H9 (cell line): ENCODE results near the gene CAPSL. TPM values are rescaled to one million over a fixed set of nuclear protein-coding genes. Genes with fewer than 3 reads are reported as not detected.
A peak's percentile ranks its signal among the peaks of the same experiment; 100 is the strongest.

Experiments
- DNase-seq: peaks from one replicate; pipeline ENCODE4 v3.0.0-alpha.2; 2017
- H2AFZ ChIP-seq: one replicate; pipeline ENCODE4 v1.6.1; 2013; ENCODE audit warnings: mild to moderate bottlenecking, low read length, control low read depth, moderate library complexity
- H2AK5ac ChIP-seq: 2 replicates; pipeline ENCODE4 v1.6.1; 2013; ENCODE audit warnings: low read length, control low read depth, mixed read lengths; ENCODE audit not compliant: insufficient read length
- H2BK120ac ChIP-seq: one replicate; pipeline ENCODE4 v1.6.1; 2013; ENCODE audit warnings: low read depth, mild to moderate bottlenecking, low read length, control low read depth, inconsistent platforms; ENCODE audit not compliant: poor library complexity, severe bottlenecking
- H2BK12ac ChIP-seq: 2 replicates; pipeline ENCODE4 v1.6.1; 2013; ENCODE audit warnings: low read length, control low read depth, mixed read lengths, low read depth; ENCODE audit not compliant: insufficient read length
- H2BK15ac ChIP-seq: 2 replicates; pipeline ENCODE4 v1.6.1; 2013; ENCODE audit warnings: low read depth, low read length, control low read depth
- H2BK20ac ChIP-seq: one replicate; pipeline ENCODE4 v1.6.1; 2013; ENCODE audit warnings: low read depth, mild to moderate bottlenecking, low read length, control low read depth, inconsistent platforms; ENCODE audit not compliant: poor library complexity, severe bottlenecking
- H2BK5ac ChIP-seq: 2 replicates; pipeline ENCODE4 v1.6.1; 2013; ENCODE audit warnings: low read length, control low read depth, mixed read lengths; ENCODE audit not compliant: insufficient read length
- H3K14ac ChIP-seq: 2 replicates; pipeline ENCODE4 v1.6.1; 2013; ENCODE audit warnings: low read length, control low read depth; ENCODE audit not compliant: insufficient read depth
- H3K18ac ChIP-seq: 2 replicates; pipeline ENCODE4 v1.6.1; 2013; ENCODE audit warnings: low read depth, mild to moderate bottlenecking, mixed read lengths, low read length, control low read depth; ENCODE audit not compliant: insufficient read length
- H3K23ac ChIP-seq: 2 replicates; pipeline ENCODE4 v1.6.1; 2013; ENCODE audit warnings: low read length, control low read depth, mixed read lengths, low read depth; ENCODE audit not compliant: insufficient read length
- H3K23me2 ChIP-seq: 2 replicates; pipeline ENCODE4 v1.6.1; 2013; ENCODE audit warnings: low read depth, mild to moderate bottlenecking, mixed read lengths, low read length, control low read depth; ENCODE audit not compliant: insufficient read length, poor library complexity, severe bottlenecking
- H3K27ac ChIP-seq: 2 replicates; pipeline ENCODE4 v1.5.1; 2013; ENCODE audit warnings: low read length, control low read depth, mixed read lengths, low read depth; ENCODE audit not compliant: insufficient read length
- H3K27me3 ChIP-seq: 2 replicates; pipeline ENCODE4 v1.6.1; 2013; ENCODE audit warnings: low read length, control low read depth, inconsistent platforms; ENCODE audit not compliant: insufficient read depth
- H3K4ac ChIP-seq: 2 replicates; pipeline ENCODE4 v1.6.1; 2013; ENCODE audit warnings: low read depth, mild to moderate bottlenecking, control low read depth, inconsistent platforms, low read length, moderate library complexity
- H3K4me1 ChIP-seq: 2 replicates; pipeline ENCODE4 v1.6.1; 2013; ENCODE audit warnings: low read length, control low read depth, inconsistent platforms; ENCODE audit not compliant: insufficient read depth
- H3K4me2 ChIP-seq: 2 replicates; pipeline ENCODE4 v1.6.1; 2013; ENCODE audit warnings: low read length, control low read depth, mixed read lengths; ENCODE audit not compliant: insufficient read length, insufficient read depth
- H3K56ac ChIP-seq: 2 replicates; pipeline ENCODE4 v1.6.1; 2013; ENCODE audit warnings: low read depth, mild to moderate bottlenecking, mixed read lengths, low read length, control low read depth; ENCODE audit not compliant: insufficient read length
- H3K79me1 ChIP-seq: 2 replicates; pipeline ENCODE4 v1.6.1; 2013; ENCODE audit warnings: low read depth, mild to moderate bottlenecking, moderate library complexity, low read length, control low read depth, inconsistent platforms; ENCODE audit not compliant: insufficient read depth, poor library complexity, severe bottlenecking
- H3K79me2 ChIP-seq: 2 replicates; pipeline ENCODE4 v1.6.1; 2013; ENCODE audit warnings: low read length, control low read depth, inconsistent platforms; ENCODE audit not compliant: insufficient read depth
- H3K9ac ChIP-seq: 2 replicates; pipeline ENCODE4 v1.6.1; 2013; ENCODE audit warnings: low read length, control low read depth, mixed read lengths; ENCODE audit not compliant: insufficient read length; ENCODE audit errors: extremely low read depth
- H3K9me3 ChIP-seq: one replicate; pipeline ENCODE4 v1.6.1; 2013; ENCODE audit warnings: low read depth, low read length, inconsistent platforms; ENCODE audit not compliant: control insufficient read depth
- H3T11ph ChIP-seq: one replicate; pipeline ENCODE4 v1.6.1; 2013; ENCODE audit warnings: mild to moderate bottlenecking, low read length, control low read depth, inconsistent platforms
- H4K20me1 ChIP-seq: one replicate; pipeline ENCODE4 v1.6.1; 2013; ENCODE audit not compliant: control insufficient read depth, insufficient read length, insufficient read depth
- H4K5ac ChIP-seq: 2 replicates; pipeline ENCODE4 v1.6.1; 2013; ENCODE audit warnings: low read depth, mild to moderate bottlenecking, mixed read lengths, low read length, control low read depth; ENCODE audit not compliant: insufficient read length
- H4K8ac ChIP-seq: replicated peaks from 2 replicates; pipeline ENCODE4 v1.6.1; 2013; ENCODE audit warnings: low read length, control low read depth, mixed read lengths, low read depth; ENCODE audit not compliant: insufficient read length
- H4K91ac ChIP-seq: 2 replicates; pipeline ENCODE4 v1.6.1; 2013; ENCODE audit warnings: low read depth, mild to moderate bottlenecking, moderate library complexity, mixed read lengths, low read length, control low read depth; ENCODE audit not compliant: insufficient read length
- H3K27ac Mint-ChIP-seq, 3 experiments: 2 replicates in 2 of 3; 3 replicates in 1 of 3; pipeline ENCODE4 v1.8.0; 2020 to 2021; ENCODE audit warnings: mixed read lengths in 3 of 3, mild to moderate bottlenecking in 1 of 3, moderate library complexity in 1 of 3
- H3K27me3 Mint-ChIP-seq: 2 replicates; pipeline ENCODE4 v1.8.0; 2021; ENCODE audit warnings: low read depth, mild to moderate bottlenecking, moderate library complexity, mixed read lengths
- H3K36me3 Mint-ChIP-seq, 3 experiments: 2 replicates in 2 of 3; 3 replicates in 1 of 3; pipeline ENCODE4 v1.8.0; 2020 to 2021; ENCODE audit warnings: low read depth in 3 of 3, mixed read lengths in 3 of 3; ENCODE audit not compliant: insufficient read depth in 1 of 3
- H3K4me1 Mint-ChIP-seq, 2 experiments: 2 replicates each; pipeline ENCODE4 v1.8.0; 2020; ENCODE audit warnings: mixed read lengths in 2 of 2
- H3K4me3 Mint-ChIP-seq, 2 experiments: 2 replicates in 1 of 2; 3 replicates in 1 of 2; pipeline ENCODE4 v1.8.0; 2020 to 2021; ENCODE audit warnings: mild to moderate bottlenecking in 2 of 2, mixed read lengths in 2 of 2, moderate library complexity in 1 of 2
- H3K9me3 Mint-ChIP-seq, 2 experiments: 2 replicates in 1 of 2; 3 replicates in 1 of 2; pipeline ENCODE4 v1.8.0; 2020; ENCODE audit warnings: mild to moderate bottlenecking in 2 of 2, mixed read lengths in 2 of 2, moderate library complexity in 1 of 2
- CTCF ChIP-seq: fragments of 200-600 bp; sonication (generic); conservative IDR thresholded peaks from 3 replicates; pipeline ENCODE4 v1.8.0; 2021; ENCODE audit warnings: antibody characterized with exemption, mild to moderate bottlenecking
- WGBS: extraction: QIAGEN DNeasy Blood & Tissue Kit; methylation state at CpG from one replicate; pipeline ENCODE4 v1.1.7; 2013; ENCODE audit warnings: missing lambda C conversion rate, low lambda C conversion rate, mixed read lengths; ENCODE audit not compliant: insufficient read length; ENCODE audit errors: extremely low coverage; 5-methylcytosine and 5-hydroxymethylcytosine counted together
- total RNA-seq: library from RNA; stranded (reverse); gene quantifications from 2 replicates; pipeline ENCODE4 v1.2.1, GENCODE V29; 2021

The CAPSL gene
- total RNA-seq, 1 experiment from 2014 or later: not detected

- Histone ChIP-seq H4K91ac (no peak overlapping the region), H3K23ac (no peak overlapping the region), H3K23me2 (no peaks in the 10 kb centered on the region), H3K4ac (no peak overlapping the region), H3K27ac (no peak overlapping the region), H3K79me1 (no peaks in the 10 kb centered on the region), H4K8ac (no peak overlapping the region), H3K4me1 (no peaks in the 10 kb centered on the region), H3K27me3 (no peaks in the 10 kb centered on the region), H4K20me1 (no peaks in the 10 kb centered on the region), H3K9me3 (no peaks in the 10 kb centered on the region), H2BK20ac (no peak overlapping the region), H2BK12ac (no peak overlapping the region), H3T11ph (no peak overlapping the region), H4K5ac (no peak overlapping the region), H3K14ac (no peak overlapping the region), H2AFZ (peak overlapping the region; percentile 42), H2BK15ac (no peak overlapping the region), H2BK120ac (no peak overlapping the region), H2BK5ac (no peak overlapping the region), H2AK5ac (no peak overlapping the region), H3K56ac (no peak overlapping the region), H3K79me2 (no peaks in the 10 kb centered on the region), H3K18ac (no peak overlapping the region), H3K4me2 (no peak overlapping the region), H3K9ac (no peak overlapping the region)
- H3K27ac Mint-ChIP-seq: no peak overlapping the region
- no CpG with 5 or more reads among the region's 5 CpGs for WGBS
- no peaks in the 10 kb centered on the region; a peak in 1 of 7 replicates for H3K36me3 Mint-ChIP-seq
- no peaks in the 10 kb centered on the region for H3K4me1 Mint-ChIP-seq
- no peak for DNase-seq
- TF ChIP-seq CTCF: no peak
- no peak overlapping the region for H3K4me3 Mint-ChIP-seq
- no peaks in the 10 kb centered on the region; the same call in 1 of the 2 replicates for H3K27me3 Mint-ChIP-seq
- H3K9me3 Mint-ChIP-seq: peaks cover 3 to 5% of the 10 kb centered on the region in 2 experiments; a peak in 4 of 5 replicates
Observed at GRCh38 chr5:35869685-35870277, 68.6 kb downstream of the CAPSL start.
